Osteoblast (primary cell): Measurements from ENCODE around the gene DEFB128. TPM values are rescaled to one million over a fixed set of nuclear protein-coding genes. Genes with fewer than 3 reads are reported as not detected.

Experiments
- DNase-seq: peaks from one replicate; pipeline ENCODE4 v3.0.0; 2011; ENCODE audit warnings: low spot score, mixed read lengths; ENCODE audit not compliant: insufficient read length; ENCODE audit errors: missing footprints
- H2AFZ ChIP-seq: 2 replicates; pipeline ENCODE4 v1.6.0; 2011; ENCODE audit warnings: mild to moderate bottlenecking, low read length
- H3K27ac ChIP-seq: 2 replicates; pipeline ENCODE4 v1.5.1; 2011; ENCODE audit warnings: mild to moderate bottlenecking, low read depth, low read length, moderate library complexity
- H3K27me3 ChIP-seq: 2 replicates; pipeline ENCODE4 v1.6.0; 2012; ENCODE audit warnings: mild to moderate bottlenecking, control low read depth, inconsistent platforms, low read length, moderate library complexity; ENCODE audit not compliant: insufficient read depth
- H3K36me3 ChIP-seq: 2 replicates; pipeline ENCODE4 v1.5.1; 2011; ENCODE audit warnings: mild to moderate bottlenecking, low read length, control low read depth, moderate library complexity; ENCODE audit not compliant: insufficient read depth
- H3K4me1 ChIP-seq: 2 replicates; pipeline ENCODE4 v1.5.1; 2011; ENCODE audit warnings: mild to moderate bottlenecking, low read length, control low read depth, moderate library complexity; ENCODE audit not compliant: insufficient read depth
- H3K4me2 ChIP-seq: 2 replicates; pipeline ENCODE4 v1.6.0; 2011; ENCODE audit warnings: mild to moderate bottlenecking, low read length; ENCODE audit not compliant: insufficient read depth
- H3K4me3 ChIP-seq: fragments of 200-600 bp; sonication (generic); 3 replicates; pipeline ENCODE4 v1.5.1; 2012; ENCODE audit warnings: mild to moderate bottlenecking, low read length, inconsistent platforms; ENCODE audit not compliant: insufficient read depth
- H3K79me2 ChIP-seq: 2 replicates; pipeline ENCODE4 v1.6.0; 2012; ENCODE audit warnings: mild to moderate bottlenecking, low read length, control low read depth, inconsistent platforms; ENCODE audit not compliant: insufficient read depth
- H3K9me3 ChIP-seq: 2 replicates; pipeline ENCODE4 v1.5.1; 2011; ENCODE audit warnings: low read depth, low read length, control low read depth
- H4K20me1 ChIP-seq: 2 replicates; pipeline ENCODE4 v1.6.0; 2012; ENCODE audit warnings: mild to moderate bottlenecking, low read length, control low read depth; ENCODE audit not compliant: insufficient read depth
- total RNA-seq: library from RNA; depleted of rRNA; stranded (reverse); fragments of >200 nt; gene quantifications from 2 replicates; pipeline ENCODE4 v1.2.3, GENCODE V29; 2012
- TF ChIP-seq, protein P1 (sequence below): IDR thresholded peaks from 2 replicates; pipeline ENCODE4 v1.5.1; 2011; ENCODE audit warnings: mild to moderate bottlenecking, low read depth, low read length, moderate library complexity; ENCODE audit errors: extremely low read depth

The DEFB128 gene
- total RNA-seq, 1 donor: not detected

DNA sequence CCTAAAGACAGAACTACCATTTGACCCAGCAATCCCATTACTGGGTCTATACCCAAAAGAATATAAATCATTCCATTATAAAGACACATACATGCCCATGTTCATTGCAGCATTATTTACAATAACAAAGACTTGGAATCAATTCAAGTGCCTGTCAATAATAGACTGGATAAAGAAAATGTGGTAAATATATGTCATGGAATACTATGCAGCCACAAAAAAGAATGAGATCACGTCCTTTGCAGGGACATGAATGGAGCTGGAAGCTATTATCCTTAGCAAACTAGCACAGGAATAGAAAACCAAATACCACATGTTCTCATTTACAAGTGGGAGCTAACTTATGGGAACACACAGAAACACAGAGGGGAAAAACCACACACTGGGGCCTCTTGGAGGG lies 8.7 kb upstream of the DEFB128 start:
- Histone ChIP-seq H3K36me3 (no peaks in the 10 kb centered on the region), H3K9me3 (no peaks in the 10 kb centered on the region), H3K4me1 (no peaks in the 10 kb centered on the region), H3K79me2 (no peaks in the 10 kb centered on the region), H2AFZ (no peak overlapping the region), H3K4me3 (no peak overlapping the region), H4K20me1 (no peaks in the 10 kb centered on the region), H3K4me2 (no peak overlapping the region), H3K27me3 (peaks cover 6% of the 10 kb centered on the region), H3K27ac (no peak overlapping the region)
- TF ChIP-seq, protein P1, sequence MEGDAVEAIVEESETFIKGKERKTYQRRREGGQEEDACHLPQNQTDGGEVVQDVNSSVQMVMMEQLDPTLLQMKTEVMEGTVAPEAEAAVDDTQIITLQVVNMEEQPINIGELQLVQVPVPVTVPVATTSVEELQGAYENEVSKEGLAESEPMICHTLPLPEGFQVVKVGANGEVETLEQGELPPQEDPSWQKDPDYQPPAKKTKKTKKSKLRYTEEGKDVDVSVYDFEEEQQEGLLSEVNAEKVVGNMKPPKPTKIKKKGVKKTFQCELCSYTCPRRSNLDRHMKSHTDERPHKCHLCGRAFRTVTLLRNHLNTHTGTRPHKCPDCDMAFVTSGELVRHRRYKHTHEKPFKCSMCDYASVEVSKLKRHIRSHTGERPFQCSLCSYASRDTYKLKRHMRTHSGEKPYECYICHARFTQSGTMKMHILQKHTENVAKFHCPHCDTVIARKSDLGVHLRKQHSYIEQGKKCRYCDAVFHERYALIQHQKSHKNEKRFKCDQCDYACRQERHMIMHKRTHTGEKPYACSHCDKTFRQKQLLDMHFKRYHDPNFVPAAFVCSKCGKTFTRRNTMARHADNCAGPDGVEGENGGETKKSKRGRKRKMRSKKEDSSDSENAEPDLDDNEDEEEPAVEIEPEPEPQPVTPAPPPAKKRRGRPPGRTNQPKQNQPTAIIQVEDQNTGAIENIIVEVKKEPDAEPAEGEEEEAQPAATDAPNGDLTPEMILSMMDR: no peak
- DNase-seq: no peak

DNA sequence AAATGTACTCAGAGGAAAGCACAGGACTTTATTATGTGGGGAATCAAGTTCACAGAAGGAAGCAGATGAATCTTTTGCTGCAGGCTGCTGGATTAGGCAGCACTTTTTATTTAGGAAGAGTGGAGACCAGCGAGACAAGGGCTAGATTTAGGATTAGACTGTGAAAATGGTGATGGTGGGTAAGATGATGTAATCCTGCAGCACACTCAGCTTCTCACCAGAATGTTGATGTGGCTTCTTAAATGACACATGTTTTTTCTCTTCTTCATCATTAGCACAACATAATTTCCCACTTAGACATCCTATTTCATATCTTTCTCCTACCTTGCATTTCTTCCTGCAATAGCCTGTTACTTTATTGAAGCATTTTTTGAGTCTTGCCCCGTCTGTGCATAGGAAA lies 1.8 kb downstream of the DEFB128 start:
- TF ChIP-seq, protein P1: no peak
- H3K9me3 ChIP-seq: no peaks in the 10 kb centered on the region
- H3K79me2 ChIP-seq: no peaks in the 10 kb centered on the region
- no peak overlapping the region for H2AFZ ChIP-seq
- H3K4me2 ChIP-seq: no peak overlapping the region
- DNase-seq: no peak
- H3K4me3 ChIP-seq: no peak overlapping the region
- H4K20me1 ChIP-seq: no peaks in the 10 kb centered on the region
- no peaks in the 10 kb centered on the region for H3K4me1 ChIP-seq
- H3K36me3 ChIP-seq: no peaks in the 10 kb centered on the region
- no peak overlapping the region for H3K27ac ChIP-seq
- H3K27me3 ChIP-seq: peaks cover 2% of the 10 kb centered on the region

DNA sequence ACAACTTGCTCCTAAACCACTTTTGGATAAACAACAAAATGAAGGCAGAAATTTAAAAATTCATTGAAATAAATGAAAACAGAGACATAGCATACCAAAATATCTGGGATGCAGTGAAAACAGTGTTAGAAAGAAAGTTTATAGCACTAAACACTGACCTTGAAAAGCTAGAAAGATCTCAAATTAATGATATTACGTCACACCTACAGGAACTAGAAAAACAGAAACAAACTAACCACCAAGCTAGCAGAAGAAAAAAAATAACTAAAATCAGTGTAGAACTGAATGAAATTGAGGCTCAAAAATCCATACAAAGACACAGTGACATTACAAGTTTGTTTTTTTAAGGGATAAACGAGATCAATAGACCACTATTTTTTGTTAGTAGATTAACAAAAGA lies 5.2 kb downstream of the DEFB128 start:
- Histone ChIP-seq H3K27ac (no peak overlapping the region), H3K4me2 (no peak overlapping the region), H3K36me3 (no peaks in the 10 kb centered on the region), H4K20me1 (no peaks in the 10 kb centered on the region), H3K79me2 (no peaks in the 10 kb centered on the region), H3K27me3 (peaks cover 2% of the 10 kb centered on the region), H2AFZ (no peak overlapping the region), H3K4me1 (no peaks in the 10 kb centered on the region), H3K4me3 (no peak overlapping the region), H3K9me3 (no peaks in the 10 kb centered on the region)
- TF ChIP-seq, protein P1: no peak
- no peak for DNase-seq

DNA sequence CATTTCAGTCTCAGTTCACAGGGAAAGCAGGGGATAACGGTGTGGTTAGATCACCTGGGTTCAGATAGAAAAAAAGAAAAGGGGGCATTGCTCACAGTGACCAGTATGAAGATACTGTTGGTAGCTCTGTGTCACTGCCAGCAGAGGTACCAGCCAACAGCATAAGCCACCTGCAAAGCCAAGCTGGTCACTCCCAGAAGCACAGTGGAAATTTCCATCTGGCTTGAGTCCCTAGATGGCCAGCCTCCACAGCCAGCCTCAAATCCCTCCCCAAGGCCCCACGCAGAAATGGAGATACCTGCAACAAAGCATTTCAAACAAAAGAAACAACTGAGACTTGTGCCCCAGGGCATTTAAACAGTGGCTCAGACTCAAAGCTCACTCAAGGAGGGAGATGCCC lies 20.6 kb downstream of the DEFB128 start:
- Histone ChIP-seq H3K36me3 (no peaks in the 10 kb centered on the region), H2AFZ (no peak overlapping the region), H3K4me1 (no peaks in the 10 kb centered on the region), H4K20me1 (no peaks in the 10 kb centered on the region), H3K27me3 (no peaks in the 10 kb centered on the region), H3K27ac (no peak overlapping the region), H3K4me3 (no peak overlapping the region), H3K79me2 (no peaks in the 10 kb centered on the region), H3K9me3 (no peaks in the 10 kb centered on the region), H3K4me2 (no peak overlapping the region)
- no peak for DNase-seq
- TF ChIP-seq, protein P1: no peak
